Activated CD4-positive, alpha-beta T cell treated with anti-CD3 and anti-CD28 coated beads, Interleukin-2, amount 50 U/mL, for 4 hours (primary cell): ENCODE data around the gene DPEP3.
"Not testable (repeated sequence)": the region's sequence is repeated elsewhere in the genome, so short reads cannot be mapped to it uniquely, and the experiment has no call there.

ENCODE experiments used
- DNase-seq, 2 experiments: peaks; one replicate each; pipeline ENCODE4 v3.0.0-alpha.2; 2020

Gene DPEP3

DNA sequence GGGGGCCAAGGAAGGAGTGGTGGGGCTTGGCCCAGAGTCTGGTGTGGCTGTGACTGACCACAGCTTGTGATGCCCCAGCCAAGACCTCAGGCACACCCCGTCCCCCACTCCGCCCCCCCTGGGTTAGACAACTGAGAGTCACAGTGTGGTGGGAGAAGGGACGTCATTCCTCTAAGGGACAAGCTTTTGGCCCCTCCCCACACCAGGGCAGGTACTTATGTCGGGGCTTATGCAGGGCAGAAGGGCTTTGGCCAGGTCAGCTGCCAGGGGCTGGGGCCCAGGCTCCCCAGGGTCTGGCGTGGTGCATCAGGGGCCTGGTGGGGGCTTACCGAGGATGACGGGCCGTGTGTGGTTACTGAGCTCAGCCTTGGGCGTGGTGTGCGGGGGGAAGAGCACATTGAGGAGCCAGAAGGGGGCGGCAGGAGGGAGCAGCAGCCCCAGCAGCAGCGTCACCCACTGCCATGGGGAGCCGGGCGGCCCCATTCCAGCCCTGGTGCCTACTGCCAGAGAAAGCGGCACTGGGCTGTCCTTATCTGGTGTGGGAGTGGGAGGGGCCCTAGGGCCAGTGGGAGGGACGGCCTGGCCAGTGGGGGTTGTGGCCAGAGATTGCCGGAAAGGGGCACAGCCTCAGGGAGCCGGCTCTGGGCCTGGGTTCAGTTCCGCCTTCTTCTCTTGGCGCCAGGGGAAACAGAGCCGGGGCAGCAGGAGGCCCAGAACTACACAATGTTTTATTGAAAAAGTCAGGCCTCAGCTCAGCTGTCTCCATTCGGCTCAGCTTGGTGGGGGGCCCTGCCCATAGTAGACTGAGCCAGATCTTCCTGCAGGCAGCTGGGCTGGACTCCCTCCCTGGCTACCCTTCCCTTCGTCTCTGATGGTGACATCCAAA, 36.4 kb downstream of the DPEP3 start, which contains the start of gene LCAT:
LCAT (minus strand) TSS at position 502 of the 886 bp plus-strand sequence; CDS start at position 483, 19 bp downstream.
- DNase-seq: no peak

- no peak for DNase-seq
Measured at GRCh38 chr16:67943256-67943618, 37.1 kb downstream of the DPEP3 start.

DNA sequence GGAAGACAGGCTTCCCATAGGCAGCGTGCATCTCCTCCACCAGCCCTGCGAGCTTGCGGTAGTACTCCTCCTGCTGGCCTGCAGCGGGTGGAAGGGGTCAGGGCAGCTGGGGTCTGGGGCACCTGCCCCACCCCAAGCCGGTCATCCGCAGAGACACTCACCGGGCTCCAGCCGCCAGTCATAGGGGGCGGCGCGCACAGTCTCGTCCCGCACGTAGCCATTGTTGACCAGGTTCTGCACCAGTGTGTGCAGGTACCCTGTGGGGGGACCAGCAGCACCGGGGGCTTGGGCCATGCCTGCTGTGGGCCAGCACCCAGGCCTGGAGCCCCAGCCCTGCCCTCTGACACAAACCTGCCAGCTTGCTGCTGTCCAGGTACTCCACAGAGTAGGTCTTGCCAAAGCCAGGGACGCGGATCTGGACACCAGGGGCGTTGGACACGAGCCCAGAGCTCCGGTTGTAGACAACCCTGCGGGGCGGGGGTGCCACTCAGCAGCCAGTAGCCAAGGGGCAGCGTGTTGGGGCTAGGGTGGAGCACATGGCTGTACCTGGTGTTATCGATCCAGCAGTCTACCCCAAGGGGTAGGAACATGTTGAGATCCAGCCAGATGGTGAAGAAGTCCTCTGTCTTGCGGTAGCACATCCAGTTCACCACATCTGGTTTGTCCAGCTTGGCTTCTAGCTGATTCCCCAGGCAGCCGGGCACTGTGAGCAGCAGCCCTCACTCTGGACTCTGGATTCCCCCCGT, 37.6 kb downstream of the DPEP3 start:
- no peak for DNase-seq

- DNase-seq: no peak
Measured at GRCh38 chr16:67942200-67942509, 38.1 kb downstream of the DPEP3 start.

- no peak for DNase-seq
Measured at GRCh38 chr16:67941469-67942199, 38.7 kb downstream of the DPEP3 start.

GRCh38 chr16:67940446-67941089, 39.7 kb downstream of the DPEP3 start:
- DNase-seq: no peak

GRCh38 chr16:67939507-67940445, 40.5 kb downstream of the DPEP3 start:
- DNase-seq: peak; percentile 44 to 50

DNA sequence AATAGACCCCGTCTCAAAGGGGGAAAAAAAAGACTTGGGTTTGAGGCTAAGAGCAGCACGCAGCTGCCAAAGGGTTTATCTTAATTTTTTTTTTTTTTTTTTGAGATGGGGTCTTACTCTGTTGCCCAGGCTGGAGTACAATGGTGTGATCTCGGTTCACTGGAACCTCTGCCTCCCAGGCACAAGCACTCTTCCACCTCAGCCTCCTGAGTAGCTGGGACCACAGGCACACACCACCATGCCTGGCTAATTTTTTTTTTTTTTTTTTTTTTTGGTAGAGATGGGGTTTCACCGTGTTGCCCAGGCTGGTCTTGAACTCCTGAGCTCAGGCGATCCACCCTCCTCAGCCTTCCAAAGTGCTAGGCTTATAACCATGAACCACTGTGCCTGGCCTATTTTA, 42.6 kb downstream of the DPEP3 start:
- DNase-seq: not testable (repeated sequence)

DNA sequence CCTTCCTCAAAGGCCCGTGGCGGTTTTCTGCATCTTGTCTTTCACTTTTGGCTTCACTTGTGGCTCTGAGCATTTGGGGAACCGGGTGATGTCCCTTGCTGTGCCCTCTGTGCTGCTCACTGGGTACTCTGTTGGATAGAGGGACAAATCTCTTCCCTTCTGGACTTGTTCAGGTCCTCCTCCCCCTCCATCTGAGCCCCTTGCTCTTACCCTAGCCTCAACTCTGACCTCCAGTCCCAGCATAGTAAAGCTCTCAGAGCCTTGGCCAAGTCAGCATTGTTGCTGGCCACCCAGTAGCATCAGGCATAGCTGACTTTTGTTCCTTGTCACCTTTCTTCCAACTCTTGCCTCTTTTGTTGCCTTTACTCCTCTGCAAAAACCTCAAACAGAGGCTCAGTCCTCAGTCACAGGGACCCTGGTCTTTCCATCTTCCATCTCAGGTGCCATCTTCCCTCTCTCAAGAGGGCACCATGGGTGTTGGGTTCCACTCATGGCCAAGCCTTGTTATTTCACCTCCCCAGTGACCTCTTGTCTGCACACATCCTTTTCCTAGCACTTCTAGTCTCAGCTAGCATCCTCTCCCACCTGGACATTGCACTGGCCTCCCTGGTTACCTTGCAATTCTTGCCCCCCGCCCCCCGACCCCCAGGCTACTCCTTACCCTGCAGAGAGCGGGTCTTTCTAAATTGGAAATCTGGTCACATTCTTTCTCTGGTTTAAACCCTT, 43.3 kb downstream of the DPEP3 start:
- DNase-seq: peak; percentile 68 to 72

- peak; percentile 40 to 45 for DNase-seq
Measured at GRCh38 chr16:67936124-67936879, 44.0 kb downstream of the DPEP3 start, which contains the start of gene PSMB10. Gene PSMB10 (minus strand): TSS chr16:67936850. CDS start chr16:67936749, 101 bp downstream.

DNA sequence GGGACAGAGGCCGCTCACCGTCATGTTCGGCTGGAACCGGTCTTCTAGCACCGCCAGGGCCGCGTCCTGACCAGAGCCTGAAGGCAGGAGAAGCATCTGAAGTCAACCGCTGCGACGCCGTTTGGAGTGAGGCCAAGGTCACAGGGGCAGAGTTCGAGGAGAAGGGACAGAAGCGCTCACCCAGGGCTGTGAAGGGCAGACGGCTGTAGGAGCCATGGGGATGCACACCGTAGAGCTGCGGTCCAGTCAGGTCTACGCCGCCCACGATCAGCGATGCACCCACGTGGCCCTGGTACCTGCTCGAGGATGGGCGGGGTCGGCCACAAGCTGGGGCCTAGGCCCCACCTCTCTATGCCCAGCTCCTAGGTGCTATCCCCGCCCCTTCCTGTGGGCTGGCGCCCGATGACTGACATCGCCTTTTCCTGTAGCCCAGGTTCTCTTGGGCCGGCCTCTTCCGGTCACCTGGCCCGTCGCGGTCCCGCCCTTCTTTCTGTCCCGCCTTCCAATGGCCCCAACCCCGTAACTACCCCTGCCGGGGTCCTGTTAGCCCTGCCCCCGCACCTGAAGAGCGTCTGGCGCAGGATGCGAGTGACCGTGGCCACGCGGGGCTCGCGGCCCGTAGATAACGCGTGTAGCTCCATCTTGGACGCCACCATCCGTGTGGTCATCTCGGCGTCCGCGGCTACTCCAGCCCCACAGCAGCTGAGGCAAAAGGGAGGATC, 44.7 kb downstream of the DPEP3 start:
- DNase-seq: peak; percentile 93 to 94

DNA sequence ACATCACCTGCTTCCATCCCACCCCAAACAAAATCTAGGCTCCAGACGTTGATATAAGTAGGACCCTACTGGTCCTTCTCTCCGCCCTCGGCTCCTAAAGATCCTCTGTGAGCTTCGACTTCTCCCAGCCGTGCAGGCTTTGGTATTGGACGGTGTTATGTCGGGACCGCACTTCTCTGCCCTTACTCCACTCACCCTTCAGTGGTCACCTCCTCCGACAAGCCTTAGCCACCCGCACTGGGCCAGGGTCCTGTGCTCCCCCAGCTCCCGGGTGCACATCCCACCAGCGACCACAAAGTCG, 45.2 kb downstream of the DPEP3 start:
- DNase-seq: no peak

GRCh38 chr16:67934306-67935100, 45.8 kb downstream of the DPEP3 start:
- no peak for DNase-seq

GRCh38 chr16:67933805-67934204, 46.5 kb downstream of the DPEP3 start:
- DNase-seq: no peak

DNA sequence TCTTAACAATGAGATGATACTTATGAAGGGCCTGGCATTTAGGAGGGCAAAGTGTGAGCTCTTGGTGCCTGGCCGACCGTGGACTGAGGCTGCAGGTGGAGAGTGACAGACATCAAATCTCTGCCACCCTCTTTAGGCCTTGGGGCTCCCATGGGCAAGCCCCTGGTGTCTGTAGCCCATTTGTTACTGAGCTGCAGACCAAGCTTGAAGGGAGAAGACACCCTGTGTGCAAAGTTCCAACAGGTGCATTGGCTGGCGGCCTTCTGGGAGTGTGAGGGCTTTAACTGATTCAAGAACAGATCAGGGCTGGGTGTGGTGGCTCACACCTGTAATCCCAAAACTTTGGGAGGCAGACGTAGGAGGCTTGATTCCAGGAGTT, 47.8 kb downstream of the DPEP3 start:
- no peak for DNase-seq

DNA sequence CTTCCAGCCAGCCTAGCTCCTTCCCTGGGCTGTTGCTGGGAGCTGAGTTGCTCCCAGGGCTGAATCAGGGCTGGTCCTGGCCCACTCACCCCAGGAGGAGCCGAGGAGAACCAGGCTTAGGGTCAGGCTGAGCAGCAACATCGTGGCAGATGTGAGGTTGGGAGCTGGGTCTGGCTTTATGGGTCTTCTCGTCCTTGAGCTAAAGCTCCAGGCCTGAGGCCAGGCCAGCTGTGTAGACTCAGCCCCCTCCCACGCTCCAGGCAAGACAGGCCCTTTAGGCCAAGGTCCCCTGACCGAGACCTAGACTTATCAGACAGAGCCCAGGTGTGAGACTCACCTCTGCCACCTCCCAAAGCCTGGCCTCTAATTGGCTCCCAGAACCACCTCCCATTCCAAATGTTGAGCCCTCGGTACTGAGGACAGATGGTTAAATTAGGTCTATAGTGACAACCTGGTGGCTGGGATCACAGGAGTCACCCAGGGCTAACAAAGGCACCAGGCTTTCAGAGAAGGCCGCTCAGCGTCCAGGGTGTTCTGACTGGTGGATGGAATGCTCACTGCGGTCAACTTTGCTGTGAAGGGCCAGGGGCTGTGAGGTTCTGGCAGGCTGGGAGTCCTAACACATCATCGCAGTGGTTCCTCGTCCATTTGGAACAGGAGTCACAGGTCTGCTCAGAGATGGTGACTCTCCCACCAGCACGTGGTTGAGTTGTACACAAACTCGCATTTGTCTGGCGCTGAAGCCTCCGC, 48.4 kb downstream of the DPEP3 start, which contains the start of gene CTRL:
CTRL (minus strand) TSS at position 151 of the 750 bp plus-strand sequence; CDS start at position 141, 10 bp downstream.
- DNase-seq: no peak

DNA sequence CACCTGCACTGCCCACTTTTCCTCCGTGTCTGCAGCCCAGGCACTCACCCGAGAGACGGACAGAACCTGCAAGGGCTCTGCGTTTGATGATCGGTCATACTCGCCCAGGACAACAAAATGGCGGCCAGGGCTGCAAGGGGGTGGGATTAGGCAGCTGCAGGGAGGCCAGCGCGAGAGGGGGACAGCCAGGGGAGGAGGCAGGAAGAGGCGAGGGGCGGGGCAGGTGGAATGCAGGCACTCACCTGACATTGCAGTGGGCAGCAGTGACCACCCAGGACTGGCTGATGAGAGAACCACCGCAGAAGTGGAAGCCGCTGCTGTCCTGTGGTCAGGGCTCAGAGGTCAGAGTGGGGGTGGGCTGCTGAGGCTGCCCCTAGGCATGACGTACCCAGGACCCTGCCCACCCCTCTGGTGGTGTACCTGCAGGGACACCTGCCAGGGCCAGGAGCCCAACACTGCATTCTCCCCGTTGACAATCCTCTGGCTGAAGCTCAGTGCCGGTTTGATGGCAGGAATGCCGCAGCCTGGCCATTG, 49.6 kb downstream of the DPEP3 start:
- DNase-seq: no peak

- DNase-seq: no peak
Measured at GRCh38 chr16:67930191-67930590, 50.1 kb downstream of the DPEP3 start.
